Left renal pelvis (tissue), 4 donors: Measurements from ENCODE around the gene DLG5. TPM values are rescaled to one million over a fixed set of nuclear protein-coding genes. Genes with fewer than 3 reads are reported as not detected.

Experiments
- polyA plus RNA-seq, 4 donors: library from polyadenylated mRNA; unstranded; fragments of 120-200 nt; gene quantifications; one replicate each; pipeline ENCODE4 v1.2.1, GENCODE V29; 2013; ENCODE audit not compliant: insufficient read length in 4 of 4

Gene DLG5
- polyA plus RNA-seq, 4 donors = 36.3 to 47.2 (median 39.2) TPM

Other genes starting within 250 kb of the DLG5 start
- gene POLR3A, start 102.8 kb upstream of the DLG5 start, polyA plus RNA-seq = 10 to 100 TPM; 14.9 to 18.6 (median 17.8) TPM
- 1,000 to 10,000 TPM; 2,756 to 3,742 (median 3,241) TPM for gene RPS24, start 107.1 kb upstream of the DLG5 start, polyA plus RNA-seq